GM12878 (cell line): Measurements from ENCODE around the gene SARDH. TPM values are rescaled to one million over a fixed set of nuclear protein-coding genes. Genes with fewer than 3 reads are reported as not detected.

Source experiments
- EED ChIP-seq: sonication (generic); IDR thresholded peaks from 2 replicates; pipeline ENCODE4 v1.6.1; 2016; ENCODE audit warnings: antibody characterized with exemption, low read depth
- FOXK2 ChIP-seq: fragments of 450-650 bp; IDR thresholded peaks from 2 replicates; pipeline ENCODE4 v1.6.1; 2017; ENCODE audit warnings: mild to moderate bottlenecking, moderate library complexity
- HDAC2 ChIP-seq: fragments of 200-600 bp; sonication (generic); IDR thresholded peaks from 2 replicates; pipeline ENCODE4 v1.6.1; 2017
- MTA3 ChIP-seq: IDR thresholded peaks from 2 replicates; pipeline ENCODE4 v1.6.1; 2012; ENCODE audit warnings: low read length, inconsistent platforms, borderline replicate concordance
- PAX8 ChIP-seq: fragments of 450-650 bp; IDR thresholded peaks from 2 replicates; pipeline ENCODE4 v1.6.1; 2017; ENCODE audit warnings: mild to moderate bottlenecking, moderate library complexity
- PML ChIP-seq: IDR thresholded peaks from 2 replicates; pipeline ENCODE4 v1.6.1; 2012; ENCODE audit warnings: low read length, inconsistent platforms
- SRF ChIP-seq, 2 experiments: IDR thresholded peaks; 2 replicates each; pipeline ENCODE4 v1.6.1; 2011; ENCODE audit warnings: low read depth in 2 of 2, low read length in 2 of 2, mild to moderate bottlenecking in 1 of 2, moderate library complexity in 1 of 2
- ZBED1 ChIP-seq: IDR thresholded peaks from 2 replicates; pipeline ENCODE4 v1.6.1; 2016; ENCODE audit warnings: borderline replicate concordance
- ZNF384 ChIP-seq: IDR thresholded peaks from 2 replicates; pipeline ENCODE4 v1.6.1; 2012; ENCODE audit warnings: low read depth, mild to moderate bottlenecking, low read length, improper control_type of control experiment, borderline replicate concordance
- polyA plus RNA-seq, 11 experiments: library from polyadenylated mRNA; depleted of rRNA in 4 of 11; unstranded in 6 of 11; stranded (reverse) in 5 of 11; fragments of >200 nt; fragmentation: Nextera tagmentation in 4 of 11; fragmentation: Illumina TruSeq in 1 of 11; extraction: Ambion mirVana in 4 of 11; extraction: Trizol in 1 of 11; gene quantifications; 1 replicate in 1 of 11; 2 replicates in 10 of 11; pipeline versions ENCODE4 v1.2.1 to v1.2.3, GENCODE V29; 2011 to 2016; ENCODE audit warnings: inconsistent platforms in 2 of 11, missing spikeins in 2 of 11, low read depth in 1 of 11
- total RNA-seq, 4 experiments: library from RNA; depleted of rRNA in 3 of 4; stranded (reverse); fragments of >200 nt in 3 of 4; fragmentation: Illumina TruSeq in 1 of 4; extraction: Trizol in 1 of 4; gene quantifications; 2 replicates each; pipeline versions ENCODE4 v1.2.1 to v1.2.3, GENCODE V29; 2013 to 2021
- TF ChIP-seq, protein P1 (sequence below): IDR thresholded peaks from 2 replicates; pipeline ENCODE4 v1.6.1; 2012; ENCODE audit warnings: low read length, inconsistent platforms
- TF ChIP-seq, protein P2 (sequence below): IDR thresholded peaks from 2 replicates; pipeline ENCODE4 v1.6.1; 2011; ENCODE audit warnings: borderline replicate concordance, low read depth, mild to moderate bottlenecking, moderate library complexity, low read length; ENCODE audit not compliant: insufficient read depth, poor library complexity, severe bottlenecking
- TF ChIP-seq, protein P3 (sequence below): IDR thresholded peaks from 2 replicates; pipeline ENCODE4 v1.6.1; 2012; ENCODE audit warnings: low read depth, low read length, improper control_type of control experiment

The SARDH gene
- total and polyA plus RNA-seq, 10 of the 15 experiments (the other 5 are each of a cell fraction or from before 2014, with no cell fraction given), result 0.03 to 0.15 (median 0.10) TPM; not detected in 6

DNA sequence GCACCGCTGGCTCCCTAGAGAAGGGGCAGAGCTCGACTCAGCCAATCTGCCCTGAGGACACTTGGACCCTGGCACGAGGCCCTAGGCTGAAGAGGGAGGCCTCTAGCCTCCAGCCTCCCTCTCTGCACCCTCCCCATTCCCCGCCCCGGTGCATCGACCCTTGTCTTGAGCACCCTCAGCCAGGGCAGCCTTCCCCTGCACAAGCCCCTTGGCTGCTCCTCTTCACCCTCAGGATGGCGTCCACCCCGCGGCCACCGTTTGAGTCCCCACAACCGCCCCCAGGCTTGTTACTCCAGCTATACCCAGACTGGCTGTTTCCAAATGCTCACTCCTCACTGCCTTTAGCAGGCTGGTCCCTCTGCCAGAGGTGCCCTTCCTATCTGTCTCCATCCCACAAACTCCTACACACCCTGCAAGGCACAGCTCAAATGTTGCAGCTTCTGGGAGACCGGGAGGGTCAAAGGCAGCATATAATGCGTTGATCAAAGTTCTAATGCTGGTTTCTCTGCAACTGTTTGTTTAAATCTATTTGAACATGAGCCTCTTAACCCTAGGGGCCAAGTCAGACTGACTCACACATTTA lies 122.5 kb downstream of the SARDH start (continued):
- TF ChIP-seq ZNF384 (no peak), SRF (IDR thresholded peaks at IDR 0.05; ENCODE audit: low read depth in 2 of 2, low read length in 2 of 2) (no peak), PAX8 (no peak), HDAC2 (no peak), MTA3 (no peak), PML (no peak), ZBED1 (no peak), EED (no peak), FOXK2 (no peak)
- TF ChIP-seq, protein P1, sequence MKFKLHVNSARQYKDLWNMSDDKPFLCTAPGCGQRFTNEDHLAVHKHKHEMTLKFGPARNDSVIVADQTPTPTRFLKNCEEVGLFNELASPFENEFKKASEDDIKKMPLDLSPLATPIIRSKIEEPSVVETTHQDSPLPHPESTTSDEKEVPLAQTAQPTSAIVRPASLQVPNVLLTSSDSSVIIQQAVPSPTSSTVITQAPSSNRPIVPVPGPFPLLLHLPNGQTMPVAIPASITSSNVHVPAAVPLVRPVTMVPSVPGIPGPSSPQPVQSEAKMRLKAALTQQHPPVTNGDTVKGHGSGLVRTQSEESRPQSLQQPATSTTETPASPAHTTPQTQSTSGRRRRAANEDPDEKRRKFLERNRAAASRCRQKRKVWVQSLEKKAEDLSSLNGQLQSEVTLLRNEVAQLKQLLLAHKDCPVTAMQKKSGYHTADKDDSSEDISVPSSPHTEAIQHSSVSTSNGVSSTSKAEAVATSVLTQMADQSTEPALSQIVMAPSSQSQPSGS, result no peak
- TF ChIP-seq, protein P2, sequence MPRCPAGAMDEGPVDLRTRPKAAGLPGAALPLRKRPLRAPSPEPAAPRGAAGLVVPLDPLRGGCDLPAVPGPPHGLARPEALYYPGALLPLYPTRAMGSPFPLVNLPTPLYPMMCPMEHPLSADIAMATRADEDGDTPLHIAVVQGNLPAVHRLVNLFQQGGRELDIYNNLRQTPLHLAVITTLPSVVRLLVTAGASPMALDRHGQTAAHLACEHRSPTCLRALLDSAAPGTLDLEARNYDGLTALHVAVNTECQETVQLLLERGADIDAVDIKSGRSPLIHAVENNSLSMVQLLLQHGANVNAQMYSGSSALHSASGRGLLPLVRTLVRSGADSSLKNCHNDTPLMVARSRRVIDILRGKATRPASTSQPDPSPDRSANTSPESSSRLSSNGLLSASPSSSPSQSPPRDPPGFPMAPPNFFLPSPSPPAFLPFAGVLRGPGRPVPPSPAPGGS, result no peak
- TF ChIP-seq, protein P3, sequence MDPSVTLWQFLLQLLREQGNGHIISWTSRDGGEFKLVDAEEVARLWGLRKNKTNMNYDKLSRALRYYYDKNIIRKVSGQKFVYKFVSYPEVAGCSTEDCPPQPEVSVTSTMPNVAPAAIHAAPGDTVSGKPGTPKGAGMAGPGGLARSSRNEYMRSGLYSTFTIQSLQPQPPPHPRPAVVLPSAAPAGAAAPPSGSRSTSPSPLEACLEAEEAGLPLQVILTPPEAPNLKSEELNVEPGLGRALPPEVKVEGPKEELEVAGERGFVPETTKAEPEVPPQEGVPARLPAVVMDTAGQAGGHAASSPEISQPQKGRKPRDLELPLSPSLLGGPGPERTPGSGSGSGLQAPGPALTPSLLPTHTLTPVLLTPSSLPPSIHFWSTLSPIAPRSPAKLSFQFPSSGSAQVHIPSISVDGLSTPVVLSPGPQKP, result no peak
